GM12878 (cell line): ENCODE data around the gene PDLIM5. TPM values are rescaled to one million over a fixed set of nuclear protein-coding genes. Genes with fewer than 3 reads are reported as not detected.

Source experiments
- ATAC-seq: fragments of 200-7000 bp; cut with Tn5 transposase; 3 replicates; pipeline ENCODE4 v1.9.1; 2020; ENCODE audit warnings: mild to moderate bottlenecking, moderate library complexity
- BruUV-seq: library from RNA; stranded (reverse); fragments of 400-500 nt; replicated peaks from 2 replicates; lab custom pipeline; 2021; lab: Mats Ljungman, UMichigan
- CTCF ChIA-PET: fragments of 300-600 bp; sonication (Branson Sonifier 250); formaldehyde crosslinking; extraction: SDS; loops from one replicate; lab custom pipeline; 2021; ENCODE audit warnings: inconsistent platforms; lab: Yijun Ruan, JAX
- POLR2A ChIA-PET: fragments of 350-600 bp; formaldehyde crosslinking; extraction: SDS; loops from one replicate; lab custom pipeline; 2021; ENCODE audit warnings: inconsistent platforms; lab: Charles Lee
- RAD21 ChIA-PET: fragments of 300-600 bp; sonication (Branson Sonifier 250); formaldehyde crosslinking; loops from one replicate; lab custom pipeline; 2023; ENCODE audit warnings: antibody characterized with exemption; ENCODE audit not compliant: unreplicated experiment; lab: Charles Lee
- SMC1A ChIA-PET: fragments of 300-600 bp; sonication (Branson Sonifier 250); formaldehyde crosslinking; loops from one replicate; lab custom pipeline; 2023; ENCODE audit not compliant: unreplicated experiment, uncharacterized antibody; lab: Charles Lee
- DNase-seq: peaks from one replicate; pipeline ENCODE4 v3.0.0-alpha.2; 2011; ENCODE audit warnings: low read depth, low spot score
- FAIRE-seq: peaks from 3 replicates; lab custom pipeline; 2011; peaks lifted over from hg19 to GRCh38; lab: Jason Lieb, UNC
- H2AFZ ChIP-seq: 2 replicates; pipeline ENCODE4 v1.6.0; 2011; ENCODE audit warnings: low read depth, low read length, control low read depth; ENCODE audit not compliant: control insufficient read depth
- H3K27ac ChIP-seq: 2 replicates; pipeline ENCODE4 v1.5.1; 2011; ENCODE audit warnings: control low read depth; ENCODE audit not compliant: control insufficient read depth, insufficient read depth
- H3K27me3 ChIP-seq, 2 experiments: replicated peaks in 1 of 2; 2 replicates each; pipeline versions ENCODE4 v1.6.0 to v1.6.1; 2011; ENCODE audit warnings: low read length in 1 of 2; ENCODE audit not compliant: control insufficient read depth in 2 of 2, insufficient read depth in 2 of 2
- H3K36me3 ChIP-seq, 2 experiments: 2 replicates each; pipeline ENCODE4 v1.5.1; 2011; ENCODE audit warnings: low read length in 1 of 2; ENCODE audit not compliant: control insufficient read depth in 2 of 2, insufficient read depth in 2 of 2
- H3K4me1 ChIP-seq: 2 replicates; pipeline ENCODE4 v1.6.1; 2011; ENCODE audit warnings: mild to moderate bottlenecking, low read length, moderate library complexity, mixed read lengths; ENCODE audit not compliant: control insufficient read depth, insufficient read depth
- H3K4me2 ChIP-seq: 2 replicates; pipeline ENCODE4 v1.6.0; 2011; ENCODE audit warnings: control low read depth; ENCODE audit not compliant: control insufficient read depth, insufficient read depth
- H3K4me3 ChIP-seq: fragments of 200-600 bp; sonication (generic); 2 replicates; pipeline ENCODE4 v1.5.1; 2016
- H3K79me2 ChIP-seq: 2 replicates; pipeline ENCODE4 v1.6.0; 2011; ENCODE audit warnings: low read length; ENCODE audit not compliant: control insufficient read depth, insufficient read depth
- H3K9ac ChIP-seq: 2 replicates; pipeline ENCODE4 v1.8.0; 2011; ENCODE audit warnings: low read length, control low read depth, mixed read lengths; ENCODE audit not compliant: control insufficient read depth, insufficient read depth
- H3K9me3 ChIP-seq: replicated peaks from 3 replicates; pipeline ENCODE4 v1.5.1; 2011; ENCODE audit warnings: mild to moderate bottlenecking, low read length; ENCODE audit not compliant: control insufficient read depth, insufficient read depth
- H4K20me1 ChIP-seq: 2 replicates; pipeline ENCODE4 v1.6.0; 2011; ENCODE audit not compliant: control insufficient read depth, insufficient read depth
- ATF7 ChIP-seq: fragments of 450-650 bp; IDR thresholded peaks from 2 replicates; pipeline ENCODE4 v1.6.1; 2016; ENCODE audit warnings: low read depth, mild to moderate bottlenecking
- BCL11A ChIP-seq: IDR thresholded peaks from 2 replicates; pipeline ENCODE4 v1.6.1; 2011; ENCODE audit warnings: low read depth, low read length
- BRCA1 ChIP-seq: IDR thresholded peaks from 2 replicates; pipeline ENCODE4 v1.6.1; 2011; ENCODE audit warnings: low read depth, low read length, improper control_type of control experiment
- CBFB ChIP-seq: IDR thresholded peaks from 2 replicates; pipeline ENCODE4 v1.6.1; 2016; ENCODE audit warnings: antibody characterized with exemption, low read depth
- CEBPB ChIP-seq, 2 experiments: fragments of 150-350 bp in 1 of 2; IDR thresholded peaks; 2 replicates each; pipeline ENCODE4 v1.6.1; 2012 to 2014; ENCODE audit warnings: low read depth in 2 of 2, low read length in 2 of 2, borderline replicate concordance in 1 of 2, inconsistent platforms in 1 of 2
- CREM ChIP-seq: IDR thresholded peaks from 2 replicates; pipeline ENCODE4 v1.6.1; 2014; ENCODE audit warnings: antibody characterized with exemption, low read depth
- CUX1 ChIP-seq: IDR thresholded peaks from 2 replicates; pipeline ENCODE4 v1.6.1; 2012; ENCODE audit warnings: improper control_type of control experiment, low read depth, low read length; ENCODE audit not compliant: insufficient replicate concordance
- FOXK2 ChIP-seq: fragments of 450-650 bp; IDR thresholded peaks from 2 replicates; pipeline ENCODE4 v1.6.1; 2017; ENCODE audit warnings: mild to moderate bottlenecking, moderate library complexity
- GABPA ChIP-seq: IDR thresholded peaks from 2 replicates; pipeline ENCODE4 v1.6.1; 2014; ENCODE audit warnings: antibody characterized with exemption, low read depth, mild to moderate bottlenecking, inconsistent platforms
- MXI1 ChIP-seq: fragments of 150-350 bp; IDR thresholded peaks from 2 replicates; pipeline ENCODE4 v1.6.1; 2011; ENCODE audit warnings: low read depth, mild to moderate bottlenecking, inconsistent platforms, low read length, improper control_type of control experiment
- POLR2AphosphoS2 ChIP-seq: IDR thresholded peaks from 2 replicates; pipeline ENCODE4 v1.6.1; 2011; ENCODE audit warnings: low read depth, mild to moderate bottlenecking, low read length, improper control_type of control experiment, moderate library complexity
- RELA ChIP-seq: fragments of 450-650 bp; IDR thresholded peaks from 2 replicates; pipeline ENCODE4 v1.8.0; 2014; ENCODE audit warnings: borderline replicate concordance; ENCODE audit not compliant: partially characterized antibody
- SMC3 ChIP-seq: IDR thresholded peaks from 2 replicates; pipeline ENCODE4 v1.6.1; 2011; ENCODE audit warnings: low read length, improper control_type of control experiment, borderline replicate concordance
- YY1 ChIP-seq: IDR thresholded peaks from 2 replicates; pipeline ENCODE4 v1.6.1; 2011; ENCODE audit warnings: low read depth, mild to moderate bottlenecking, low read length
- WGBS: methylation state at CpG from one replicate; pipeline ENCODE4 v1.1.6; 2016; ENCODE audit warnings: low lambda C conversion rate; ENCODE audit not compliant: insufficient replicate concordance, insufficient coverage; ENCODE audit errors: missing lambda C conversion rate; 5-methylcytosine and 5-hydroxymethylcytosine counted together
- in situ Hi-C: fragments of 300-500 bp; cut with MboI; formaldehyde crosslinking; loops from 9 replicates; pipeline ENCODE4 v1.14.3; 2018; ENCODE audit warnings: mixed read lengths
- intact Hi-C: fragments of 100-400 bp; cut with micrococcal nuclease; formaldehyde crosslinking; loops from one replicate; pipeline ENCODE4 v1.14.2; 2022; ENCODE audit not compliant: unreplicated experiment
- polyA plus RNA-seq, 11 experiments: library from polyadenylated mRNA; depleted of rRNA in 4 of 11; unstranded in 6 of 11; stranded (reverse) in 5 of 11; fragments of >200 nt; fragmentation: Nextera tagmentation in 4 of 11; fragmentation: Illumina TruSeq in 1 of 11; extraction: Ambion mirVana in 4 of 11; extraction: Trizol in 1 of 11; gene quantifications; 1 replicate in 1 of 11; 2 replicates in 10 of 11; pipeline versions ENCODE4 v1.2.1 to v1.2.3, GENCODE V29; 2011 to 2016; ENCODE audit warnings: inconsistent platforms in 2 of 11, missing spikeins in 2 of 11, low read depth in 1 of 11
- total RNA-seq, 4 experiments: library from RNA; depleted of rRNA in 3 of 4; stranded (reverse); fragments of >200 nt in 3 of 4; fragmentation: Illumina TruSeq in 1 of 4; extraction: Trizol in 1 of 4; gene quantifications; 2 replicates each; pipeline versions ENCODE4 v1.2.1 to v1.2.3, GENCODE V29; 2013 to 2021

PDLIM5 gene
- total and polyA plus RNA-seq, 10 of the 15 experiments (the other 5 are each of a cell fraction or from before 2014, with no cell fraction given): 10.0 to 52.9 (median 20.7) TPM

GRCh38 chr4:94489098-94489497, 37.4 kb downstream of the PDLIM5 start:
- Histone ChIP-seq H3K27ac (no peak overlapping the region), H4K20me1 (no peaks in the 10 kb centered on the region), H3K4me1 (no peaks in the 10 kb centered on the region), H3K79me2 (no peaks in the 10 kb centered on the region), H2AFZ (no peak overlapping the region), H3K27me3 (no peaks in the 10 kb centered on the region), H3K4me2 (no peak overlapping the region), H3K9me3 (no peaks in the 10 kb centered on the region; the same call in 2 of the 3 replicates), H3K9ac (no peak overlapping the region), H3K36me3 (no peaks in the 10 kb centered on the region; a peak in 1 of 4 replicates), H3K4me3 (no peak overlapping the region)
- no TSS peak for BruUV-seq
- ChIA-PET RAD21 (no interaction called here), SMC1A (no interaction called here), CTCF (no interaction called here), POLR2A (no interaction called here)
- DNase-seq (no peak), FAIRE-seq (no peak), ATAC-seq (no peak)
- in situ Hi-C loops: no loop called here
- no peak for TF ChIP-seq CREM
- no peak for TF ChIP-seq POLR2AphosphoS2
- no peak for TF ChIP-seq GABPA
- TF ChIP-seq FOXK2: no peak
- TF ChIP-seq SMC3: no peak
- TF ChIP-seq MXI1: no peak
- TF ChIP-seq YY1: no peak
- TF ChIP-seq CEBPB (IDR thresholded peaks at IDR 0.05; ENCODE audit: borderline replicate concordance in 1 of 2, low read depth in 2 of 2, low read length in 2 of 2): no peak
- 100% methylated on average over 3 of the region's 3 CpGs for WGBS
- intact Hi-C loops: no loop called here

GRCh38 chr4:94490437-94490836, 38.7 kb downstream of the PDLIM5 start:
- intact Hi-C loops (no loop called here), in situ Hi-C loops (no loop called here)
- H3K9me3 ChIP-seq: no peaks in the 10 kb centered on the region
- DNase-seq: no peak
- ATAC-seq: no peak
- POLR2A ChIA-PET: no interaction called here
- SMC1A ChIA-PET: no interaction called here
- H2AFZ ChIP-seq: no peak overlapping the region
- H3K4me2 ChIP-seq: no peak overlapping the region
- no peaks in the 10 kb centered on the region for H3K4me1 ChIP-seq
- H3K36me3 ChIP-seq: no peaks in the 10 kb centered on the region
- H4K20me1 ChIP-seq: no peaks in the 10 kb centered on the region
- no peak overlapping the region for H3K27ac ChIP-seq
- WGBS: 100% methylated on average over 1 of the region's 1 CpG
- RAD21 ChIA-PET: no interaction called here
- H3K9ac ChIP-seq: no peak overlapping the region
- H3K4me3 ChIP-seq: no peak overlapping the region
- no peak for FAIRE-seq
- CTCF ChIA-PET: no interaction called here
- H3K79me2 ChIP-seq: no peaks in the 10 kb centered on the region
- no TSS peak for BruUV-seq
- H3K27me3 ChIP-seq: no peaks in the 10 kb centered on the region
- TF ChIP-seq ATF7 (no peak), RELA (no peak), CBFB (no peak), BRCA1 (no peak), CUX1 (no peak), BCL11A (no peak)
